ENCODE measurements around the gene CPVL.

Gene CPVL

DNA sequence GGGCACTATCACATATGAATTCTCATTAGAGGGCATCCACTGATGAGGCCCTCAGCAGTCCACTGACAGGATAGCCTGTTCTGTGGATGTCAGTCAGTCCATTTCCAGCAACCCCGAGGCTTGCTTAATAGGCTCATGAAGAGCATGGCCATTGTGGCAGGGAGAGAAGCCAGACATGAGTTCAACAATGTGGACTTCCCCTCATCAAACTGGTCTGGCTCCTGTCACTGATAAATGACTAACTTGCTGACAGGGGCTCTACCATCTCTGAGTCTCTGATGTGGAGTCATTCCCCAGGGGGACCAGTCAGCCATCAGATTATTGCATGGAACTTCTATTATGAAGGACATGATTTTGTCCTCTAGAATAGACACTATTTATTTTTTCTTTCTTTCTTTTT, 168.5 kb downstream of the CPVL start:
- no peak for DNase-seq (ENCODE audit: low read depth in 3 of 3)

DNA sequence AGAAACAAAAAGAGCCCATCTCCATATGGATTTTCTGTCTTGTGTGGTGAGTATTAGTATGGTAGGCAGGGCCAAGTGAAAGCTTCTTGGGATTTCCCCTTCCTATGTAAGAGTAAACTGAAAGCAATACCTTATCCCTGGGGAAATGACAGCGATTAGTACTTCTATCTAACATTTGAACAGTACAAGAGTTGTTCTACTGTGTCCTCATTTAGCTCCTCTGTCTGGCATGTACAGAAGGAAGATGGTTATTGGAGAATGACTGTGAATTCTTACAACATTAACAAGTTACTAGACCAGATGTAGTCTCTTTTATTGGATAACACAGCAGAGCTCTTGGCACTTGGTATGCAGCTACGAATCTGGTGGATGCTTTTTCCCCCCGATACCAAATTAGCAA, 170.3 kb downstream of the CPVL start:
- DNase-seq (ENCODE audit: low read depth in 3 of 3), result no peak

DNA sequence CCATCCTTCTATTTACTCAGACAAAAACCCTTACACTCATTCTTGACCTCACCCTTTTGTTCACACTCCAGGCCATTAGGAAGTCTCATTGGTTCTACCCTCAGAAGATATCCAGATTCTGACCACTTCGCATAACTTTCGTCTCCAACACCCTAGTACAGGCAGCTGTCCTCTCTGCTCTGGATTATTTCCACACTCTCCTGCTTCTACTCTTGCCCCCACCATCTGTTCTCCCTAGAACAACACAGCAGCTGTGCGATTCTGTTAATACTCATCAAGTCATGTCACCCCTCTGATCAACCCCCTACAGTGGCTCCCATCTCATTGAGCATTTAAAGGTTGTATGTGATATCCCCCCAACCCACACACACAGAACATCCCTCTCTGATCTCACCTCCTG, 172.7 kb downstream of the CPVL start:
- no peak for DNase-seq (ENCODE audit: low read depth in 3 of 3)

DNA sequence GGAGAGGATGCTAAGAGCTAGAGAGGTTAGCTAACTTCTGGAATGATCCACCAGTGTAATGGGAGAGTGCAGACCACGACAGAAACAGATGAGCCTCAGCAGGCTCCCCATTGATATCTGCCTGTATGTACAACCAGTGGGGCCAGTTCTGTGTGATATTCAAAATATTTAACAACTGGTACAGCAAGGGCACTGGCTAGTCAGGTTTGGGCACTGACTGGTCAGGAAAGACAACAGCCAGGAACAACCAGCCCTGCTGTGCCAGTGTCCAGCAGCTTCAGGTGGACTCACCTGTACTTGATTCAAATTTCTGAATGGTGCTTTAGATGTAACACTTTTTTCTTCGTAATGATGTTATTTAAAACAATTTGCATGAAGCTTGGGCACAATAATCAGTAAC, 182.3 kb downstream of the CPVL start:
- DNase-seq (ENCODE audit: low read depth in 3 of 3), result no peak

DNA sequence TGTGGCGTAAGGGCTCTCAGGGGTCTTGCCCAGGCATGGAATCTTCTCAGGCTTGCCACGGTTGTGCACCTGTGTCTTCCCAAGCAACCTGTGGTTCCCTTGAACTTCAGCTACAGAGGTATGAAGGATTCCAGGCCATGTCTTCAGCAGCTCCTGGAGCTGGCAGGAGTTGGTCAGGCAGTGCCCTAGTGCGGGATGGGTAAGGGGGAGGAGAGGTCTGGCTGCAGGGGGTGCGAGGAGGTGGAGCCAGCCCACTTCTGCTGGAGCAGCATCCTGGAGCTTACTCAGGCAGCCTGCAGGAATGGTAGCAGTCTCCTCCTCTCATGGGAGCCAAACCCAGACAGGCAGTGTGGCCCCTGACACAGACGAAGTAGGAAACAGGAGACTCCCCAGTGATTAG, 184.4 kb downstream of the CPVL start:
- DNase-seq (ENCODE audit: low read depth in 3 of 3), result no peak

DNA sequence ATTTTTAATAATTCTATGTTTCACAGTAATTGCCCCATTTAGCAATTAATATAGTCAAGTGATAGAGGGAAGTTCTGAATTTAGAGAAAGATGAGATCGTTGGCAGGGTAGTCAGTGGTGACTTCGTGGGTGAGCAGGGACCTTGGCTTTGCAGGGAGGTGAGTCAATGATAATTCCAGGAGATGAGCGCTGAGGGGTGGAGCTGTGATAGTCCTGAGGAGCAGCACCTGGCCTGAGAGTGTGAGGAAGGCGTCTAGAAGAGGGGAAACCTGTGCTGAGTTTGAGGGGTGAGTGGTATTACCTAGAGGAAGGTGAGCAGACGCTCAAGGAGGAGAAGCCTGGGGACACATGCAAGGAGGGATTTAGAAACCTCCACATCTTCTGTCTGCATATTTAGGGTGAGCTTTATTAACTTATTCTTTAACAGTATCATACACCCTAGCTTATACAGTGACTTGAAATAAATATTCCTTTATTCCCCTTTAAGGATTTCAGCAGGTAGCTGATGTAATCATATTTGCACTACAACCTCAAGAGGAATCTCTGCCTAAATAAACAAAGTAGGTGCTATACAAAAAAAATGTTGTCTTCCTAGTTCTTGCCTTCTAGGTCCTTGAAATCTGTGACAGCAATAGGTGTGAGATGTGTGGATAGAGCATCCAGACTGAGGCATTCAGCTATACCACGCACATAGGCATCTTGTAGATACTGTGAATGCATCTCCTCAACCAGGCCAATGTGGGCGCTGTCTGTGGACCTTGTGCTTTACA, 186.1 kb downstream of the CPVL start:
- DNase-seq (ENCODE audit: low read depth in 3 of 3), result no peak

DNA sequence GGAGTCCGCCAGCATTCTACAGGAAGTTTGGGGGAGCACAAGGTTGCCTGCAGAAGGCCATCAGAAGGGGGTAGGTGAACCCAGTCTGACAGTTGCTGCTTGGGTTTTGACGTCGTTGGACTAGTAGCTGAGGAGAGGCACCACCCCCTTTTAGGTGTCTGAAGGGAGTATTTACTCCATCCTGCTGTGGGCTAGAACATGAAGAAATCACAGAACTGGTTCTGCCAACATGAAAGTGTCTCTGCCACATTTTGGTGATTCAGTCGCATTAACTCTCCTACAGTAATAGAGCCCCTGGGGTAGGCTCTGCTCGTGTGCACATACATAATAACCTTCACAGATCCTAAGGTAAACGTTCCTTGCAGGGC, 187.4 kb downstream of the CPVL start:
- no peak for DNase-seq (ENCODE audit: low read depth in 3 of 3)

DNA sequence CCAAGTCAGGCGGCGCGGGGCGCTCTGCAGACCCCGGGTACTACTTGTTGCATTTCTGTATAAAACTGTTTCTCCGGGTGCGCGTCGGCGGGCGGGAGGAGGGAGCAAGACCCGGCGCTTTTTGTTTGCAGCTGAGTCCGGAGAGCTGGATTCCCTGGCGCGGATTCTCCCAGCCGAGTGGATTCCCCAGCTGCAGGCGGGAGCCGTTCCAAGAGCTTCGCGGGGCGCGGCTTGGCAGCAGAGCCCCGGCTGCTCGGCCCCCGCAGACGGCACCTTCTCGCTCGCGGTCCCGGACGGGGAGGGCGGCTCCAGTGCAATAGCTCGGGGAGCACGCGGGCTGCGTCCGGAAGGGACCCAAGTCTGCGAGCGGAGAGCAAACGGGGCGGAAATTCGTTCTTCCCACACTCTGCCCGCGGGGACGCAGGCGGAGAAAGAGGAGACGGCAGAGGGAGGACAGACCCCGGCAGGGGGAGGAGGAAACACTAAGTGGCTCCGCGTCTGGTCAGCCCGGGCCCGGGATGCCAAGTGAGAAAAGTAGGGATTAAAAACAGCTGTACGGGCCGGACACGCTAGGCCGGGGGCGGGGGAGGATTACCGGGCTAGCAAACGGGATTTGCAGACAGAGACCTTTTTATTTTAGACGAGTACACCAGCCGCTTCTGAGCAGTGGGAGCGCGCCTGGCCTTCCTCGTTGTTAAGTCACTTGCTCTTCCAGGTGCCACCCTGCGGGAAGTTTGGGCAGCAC, 187.9 kb downstream of the CPVL start, which contains the start of gene TRIL:
TSS of gene TRIL (minus strand) at position 96 of the 745 bp plus-strand sequence. CDS start 284 bp downstream, outside the sequence.
- DNase-seq (ENCODE audit: low read depth in 3 of 3), result no peak

DNA sequence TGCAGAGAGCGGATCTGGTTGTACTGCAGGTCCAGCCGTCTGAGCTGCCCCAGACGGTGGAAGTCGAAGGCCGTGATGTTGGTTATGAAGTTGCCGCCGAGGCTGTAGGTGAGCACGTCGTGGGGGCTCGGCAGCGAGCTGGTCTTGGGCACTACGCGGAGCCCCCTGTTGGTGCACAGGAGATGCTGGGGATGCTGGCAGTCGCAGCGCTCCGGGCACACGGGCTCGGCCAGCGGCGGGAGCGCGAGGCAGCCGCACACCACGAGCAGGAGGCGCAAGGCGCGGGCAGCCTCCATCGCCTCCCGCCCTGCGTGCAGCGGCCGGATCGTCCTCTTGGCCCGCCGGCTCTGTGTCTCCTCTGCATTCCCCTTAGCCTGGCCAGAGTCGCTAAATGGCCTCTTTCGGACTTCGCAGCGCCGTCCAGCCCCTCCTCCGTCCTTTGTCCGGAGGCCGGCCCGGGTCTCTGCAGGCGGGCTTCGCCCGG, 188.5 kb downstream of the CPVL start:
- no peak for DNase-seq (ENCODE audit: low read depth in 3 of 3)

DNA sequence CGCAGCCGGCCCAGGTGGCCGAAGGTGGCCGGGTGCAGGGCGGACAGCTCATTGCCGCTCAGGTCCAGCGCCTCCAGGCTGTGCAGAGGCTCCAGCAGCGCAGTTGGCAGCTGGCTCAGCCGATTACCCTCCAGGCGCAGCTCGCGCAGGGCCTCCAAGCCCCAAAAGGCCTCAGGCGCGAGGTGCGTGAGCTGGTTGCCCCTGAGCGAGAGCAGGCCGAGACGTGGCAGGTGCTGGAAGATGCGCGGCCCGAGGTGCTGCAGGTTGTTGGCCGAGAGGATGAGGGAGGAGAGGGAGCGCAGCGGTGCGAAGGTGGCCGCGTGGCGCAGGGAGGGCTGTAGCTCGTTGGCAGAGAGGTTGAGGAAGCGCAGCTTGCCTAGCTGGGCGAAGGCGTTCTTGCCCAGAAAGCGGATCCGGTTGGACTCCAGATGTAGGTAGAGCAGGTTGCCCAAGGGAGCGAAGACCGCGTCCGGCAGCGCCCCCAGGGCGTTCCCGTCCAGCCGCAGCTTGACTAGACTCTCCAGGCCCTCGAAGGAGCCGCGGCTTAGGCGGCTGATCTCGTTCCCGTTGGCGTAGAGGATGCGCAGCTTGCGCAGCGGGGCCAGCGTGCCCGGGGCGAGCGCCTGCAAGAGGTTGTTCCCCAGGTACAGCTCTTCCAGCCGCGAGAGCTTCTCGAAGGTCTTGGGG, 189.1 kb downstream of the CPVL start:
- no peak for DNase-seq (ENCODE audit: low read depth in 3 of 3)

DNA sequence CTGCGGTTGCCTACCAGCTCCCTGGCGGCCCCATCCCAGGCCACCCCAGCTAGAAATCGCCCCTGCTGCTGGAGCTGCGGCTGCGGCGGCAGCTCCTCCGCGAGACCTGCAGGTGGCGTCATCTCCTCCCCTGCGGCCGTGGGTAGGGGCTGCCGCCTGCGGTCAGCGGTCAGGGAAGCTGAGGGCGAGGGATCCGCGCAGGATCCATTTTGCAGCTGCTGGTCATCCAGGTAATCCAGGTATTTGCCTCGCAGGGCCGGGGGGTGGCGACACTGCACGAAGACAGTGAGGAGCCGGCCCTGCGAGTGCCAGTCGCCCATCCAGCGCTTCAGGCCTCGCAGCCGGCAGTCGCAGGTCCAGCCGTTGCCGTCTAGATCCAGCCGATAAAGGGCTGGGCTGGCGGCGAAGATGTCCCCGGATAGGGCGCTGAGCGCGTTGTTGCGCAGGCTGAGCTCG, 189.7 kb downstream of the CPVL start:
- no peak for DNase-seq (ENCODE audit: low read depth in 3 of 3)

DNA sequence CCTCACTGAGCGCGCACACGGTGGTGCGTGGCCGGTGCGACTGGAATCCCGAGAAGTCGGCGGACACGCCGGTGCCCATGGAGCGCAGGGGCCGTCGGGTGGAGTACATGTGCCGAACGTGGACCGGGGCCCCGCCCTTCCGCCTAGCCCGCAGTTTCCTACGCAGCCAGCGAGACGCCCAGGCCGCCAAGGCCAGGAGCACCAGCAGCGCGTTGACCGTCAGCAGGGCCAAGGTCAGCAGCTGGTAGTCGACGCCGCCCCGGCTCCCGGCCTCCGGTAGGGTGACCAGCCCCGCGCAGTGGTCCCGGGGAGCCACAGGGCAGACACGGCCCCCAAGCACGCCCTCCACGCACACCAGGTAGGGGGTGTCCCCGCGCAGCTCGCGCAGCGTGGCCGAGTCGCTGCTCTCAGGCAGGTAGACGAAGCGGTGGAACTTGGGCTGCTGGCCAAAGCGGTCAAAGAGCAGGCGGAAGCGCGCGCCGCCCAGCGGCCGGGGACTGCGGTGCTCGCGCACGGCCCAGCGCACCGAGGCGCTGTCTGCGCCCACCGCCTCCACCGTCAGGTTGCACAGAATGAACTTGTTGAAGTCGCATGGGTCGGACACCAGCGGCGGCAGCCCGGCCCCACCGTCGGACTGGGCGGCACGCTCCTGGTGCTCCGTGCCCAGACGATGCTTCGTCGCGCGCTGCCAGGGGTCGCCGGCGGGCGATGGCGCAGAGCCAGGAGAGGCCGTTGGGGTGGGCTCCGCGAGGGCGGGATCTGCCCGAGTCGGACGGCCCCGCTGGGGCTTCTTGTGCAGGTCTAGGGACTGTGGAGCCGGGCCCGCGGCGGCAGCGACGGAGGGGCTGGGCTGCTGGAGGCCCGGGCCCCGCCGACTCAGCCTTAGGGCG, 190.4 kb downstream of the CPVL start:
- no peak for DNase-seq (ENCODE audit: low read depth in 3 of 3)

DNA sequence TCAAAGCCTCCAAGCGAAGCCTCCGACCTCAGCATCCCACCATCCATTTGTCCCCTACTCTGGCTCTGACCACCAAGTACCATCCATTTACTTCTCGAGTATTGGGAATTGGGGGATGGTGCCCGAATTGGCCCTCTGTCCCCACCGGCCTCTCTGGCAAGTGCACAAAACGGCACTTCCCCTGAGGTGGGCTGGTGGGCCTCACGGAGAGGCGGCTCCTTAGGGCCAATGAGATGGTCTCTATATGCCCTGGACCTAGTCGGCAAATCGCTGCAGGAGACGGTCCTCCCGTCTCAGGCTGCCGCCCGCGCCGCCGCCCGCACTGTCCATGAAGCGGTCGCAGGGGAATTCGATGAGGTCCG, 191.0 kb downstream of the CPVL start:
- DNase-seq (ENCODE audit: low read depth in 3 of 3), result no peak

DNA sequence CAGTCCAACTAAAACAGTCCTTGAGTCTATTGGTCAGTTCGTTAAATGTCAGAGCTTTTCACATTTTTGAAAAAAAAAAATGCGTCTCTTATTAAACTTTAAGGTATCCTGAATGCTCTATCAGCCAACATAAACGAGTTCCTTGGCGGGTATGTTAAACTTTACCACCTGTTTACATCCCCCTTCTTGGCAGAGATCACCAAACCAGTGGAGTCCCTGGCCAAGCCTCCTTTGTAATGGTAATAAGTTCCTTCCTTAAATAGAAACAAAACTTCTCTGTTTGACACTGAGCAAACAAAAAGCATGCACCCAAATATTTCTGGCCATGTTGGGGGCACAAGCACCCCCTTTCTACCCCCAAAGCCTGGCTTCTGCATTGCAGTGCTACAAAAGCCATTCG, 191.4 kb downstream of the CPVL start:
- DNase-seq (ENCODE audit: low read depth in 3 of 3), result no peak

DNA sequence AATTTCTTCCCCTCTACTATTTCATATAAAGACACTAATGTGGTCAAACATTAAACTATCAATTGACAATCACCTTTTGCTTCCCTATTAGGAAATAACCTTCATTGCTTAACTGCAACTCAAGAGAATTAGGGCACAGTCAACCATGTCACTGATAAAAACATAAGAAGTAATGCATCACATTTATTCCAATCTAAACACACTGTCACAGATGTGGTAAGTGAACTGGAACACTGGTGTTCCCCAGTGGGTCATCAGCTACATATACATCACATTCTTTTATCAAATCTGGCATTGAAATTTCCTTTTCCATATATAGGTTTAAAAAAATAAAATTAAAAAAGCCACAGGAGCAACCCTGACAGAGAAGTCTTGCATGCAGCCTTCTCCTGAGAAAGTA, 191.9 kb downstream of the CPVL start:
- no peak for DNase-seq (ENCODE audit: low read depth in 3 of 3)

DNA sequence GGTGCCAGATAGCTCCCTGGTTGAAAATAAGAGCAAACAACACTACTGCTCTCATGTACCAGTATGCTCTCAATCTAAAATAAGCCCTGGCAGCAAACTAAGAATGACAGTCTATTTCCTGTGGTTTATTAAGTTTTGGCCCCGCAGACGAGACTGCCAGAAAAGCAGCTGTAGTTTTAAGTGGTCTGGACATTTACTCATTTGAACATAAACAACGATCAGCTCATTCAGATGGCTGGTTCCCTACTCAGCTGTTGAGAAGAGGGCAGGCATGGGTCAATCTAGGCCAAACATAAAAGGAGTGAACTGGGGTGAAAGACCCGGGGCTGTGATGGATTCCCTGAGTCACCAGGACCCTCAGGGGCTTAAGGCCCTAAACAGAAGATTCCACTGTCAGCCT, 192.7 kb downstream of the CPVL start:
- DNase-seq (ENCODE audit: low read depth in 3 of 3), result no peak
